AG10803 (cell line): Measurements from ENCODE around the gene SLC12A3.

Experiments used
- DNase-seq: peaks from one replicate; pipeline ENCODE4 v3.0.0; 2010; ENCODE audit warnings: low read depth
- H3K4me3 ChIP-seq: 2 replicates; pipeline ENCODE4 v1.5.1; 2011; ENCODE audit warnings: mild to moderate bottlenecking, low read length, control low read depth
- CTCF ChIP-seq: conservative IDR thresholded peaks from 2 replicates; pipeline ENCODE4 v1.5.1; 2011; ENCODE audit warnings: mild to moderate bottlenecking, low read length, control low read depth, inconsistent platforms

Gene SLC12A3

GRCh38 chr16:56947604-56947995 lies 82.6 kb downstream of the SLC12A3 start:
- TF ChIP-seq CTCF, result no peak
- no peak overlapping the region for H3K4me3 ChIP-seq
- no peak for DNase-seq

GRCh38 chr16:56948234-56948633 lies 83.2 kb downstream of the SLC12A3 start:
- no peak for TF ChIP-seq CTCF

GRCh38 chr16:56950051-56950450 lies 85.0 kb downstream of the SLC12A3 start:
- H3K4me3 ChIP-seq, result no peak overlapping the region
- no peak for DNase-seq
- TF ChIP-seq CTCF, result no peak

More at GRCh38 chr16:56948234-56948633, 83.2 kb downstream of the SLC12A3 start:
- no peak overlapping the region for H3K4me3 ChIP-seq
- no peak for DNase-seq

- TF ChIP-seq CTCF, result no peak
- no peak for DNase-seq
- no peak overlapping the region for H3K4me3 ChIP-seq
Measured at GRCh38 chr16:56950455-56950854, 85.4 kb downstream of the SLC12A3 start.

- peak; percentile 59 for DNase-seq
- TF ChIP-seq CTCF, result peak; percentile 75
- H3K4me3 ChIP-seq, result no peak overlapping the region
Measured at GRCh38 chr16:56950881-56951771, 86.1 kb downstream of the SLC12A3 start.

- no peak for DNase-seq
- no peak for TF ChIP-seq CTCF
- H3K4me3 ChIP-seq, result no peak overlapping the region
Measured at GRCh38 chr16:56953006-56953405, 88.0 kb downstream of the SLC12A3 start.

GRCh38 chr16:56956076-56956475 lies 91.1 kb downstream of the SLC12A3 start:
- DNase-seq, result no peak
- TF ChIP-seq CTCF, result no peak
- H3K4me3 ChIP-seq, result no peak overlapping the region
